RWPE1 (cell line): ENCODE data around the gene DMXL1.

Source experiments
- CTCF ChIA-PET: fragments of 350-600 bp; sonication (Branson Sonifier 250); formaldehyde crosslinking; extraction: SDS; loops from one replicate; lab custom pipeline; 2021; lab: Yijun Ruan, JAX
- POLR2A ChIA-PET: fragments of 400-600 bp; formaldehyde crosslinking; extraction: SDS; loops from one replicate; lab custom pipeline; 2020; ENCODE audit warnings: antibody characterized with exemption; ENCODE audit not compliant: low non-redundant PET; lab: Yijun Ruan, JAX
- DNase-seq: peaks from one replicate; pipeline ENCODE4 v3.0.0; 2012; ENCODE audit warnings: low spot score
- H3K27ac ChIP-seq: fragments of 450-650 bp; 2 replicates; pipeline ENCODE4 v1.5.1; 2017
- TF ChIP-seq, protein P1 (sequence below): fragments of 450-650 bp; conservative IDR thresholded peaks from 2 replicates; pipeline ENCODE4 v1.5.1; 2017; ENCODE audit warnings: low read depth, mild to moderate bottlenecking

The DMXL1 gene

DNA sequence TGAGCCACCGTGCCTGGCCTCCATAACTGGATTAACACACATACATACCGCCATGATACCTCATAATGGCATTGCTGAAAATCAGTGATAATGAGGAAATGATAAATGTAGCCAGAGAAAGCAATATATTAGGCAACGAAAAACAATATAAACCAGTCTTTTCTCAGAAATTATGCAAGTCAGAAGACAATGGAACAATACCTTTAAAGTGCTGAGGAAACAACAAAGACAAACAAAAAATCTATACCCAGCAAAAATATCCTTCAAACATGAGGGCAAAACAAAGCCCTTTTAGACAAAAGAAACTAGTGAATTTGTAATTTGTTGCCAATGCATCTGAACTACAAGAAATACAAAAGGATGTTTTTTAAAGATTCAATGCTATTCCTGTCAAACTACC, 186.7 kb downstream of the DMXL1 start:
- TF ChIP-seq, protein P1, sequence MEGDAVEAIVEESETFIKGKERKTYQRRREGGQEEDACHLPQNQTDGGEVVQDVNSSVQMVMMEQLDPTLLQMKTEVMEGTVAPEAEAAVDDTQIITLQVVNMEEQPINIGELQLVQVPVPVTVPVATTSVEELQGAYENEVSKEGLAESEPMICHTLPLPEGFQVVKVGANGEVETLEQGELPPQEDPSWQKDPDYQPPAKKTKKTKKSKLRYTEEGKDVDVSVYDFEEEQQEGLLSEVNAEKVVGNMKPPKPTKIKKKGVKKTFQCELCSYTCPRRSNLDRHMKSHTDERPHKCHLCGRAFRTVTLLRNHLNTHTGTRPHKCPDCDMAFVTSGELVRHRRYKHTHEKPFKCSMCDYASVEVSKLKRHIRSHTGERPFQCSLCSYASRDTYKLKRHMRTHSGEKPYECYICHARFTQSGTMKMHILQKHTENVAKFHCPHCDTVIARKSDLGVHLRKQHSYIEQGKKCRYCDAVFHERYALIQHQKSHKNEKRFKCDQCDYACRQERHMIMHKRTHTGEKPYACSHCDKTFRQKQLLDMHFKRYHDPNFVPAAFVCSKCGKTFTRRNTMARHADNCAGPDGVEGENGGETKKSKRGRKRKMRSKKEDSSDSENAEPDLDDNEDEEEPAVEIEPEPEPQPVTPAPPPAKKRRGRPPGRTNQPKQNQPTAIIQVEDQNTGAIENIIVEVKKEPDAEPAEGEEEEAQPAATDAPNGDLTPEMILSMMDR, result no peak
- POLR2A ChIA-PET, result no interaction called here
- CTCF ChIA-PET, result interaction anchor here (0.9 kb wide), 1 partner anchor 77 kb away, joined by 3 read pairs; no protein-coding TSS in a partner anchor
- no peak for DNase-seq
- no peak overlapping the region for H3K27ac ChIP-seq

DNA sequence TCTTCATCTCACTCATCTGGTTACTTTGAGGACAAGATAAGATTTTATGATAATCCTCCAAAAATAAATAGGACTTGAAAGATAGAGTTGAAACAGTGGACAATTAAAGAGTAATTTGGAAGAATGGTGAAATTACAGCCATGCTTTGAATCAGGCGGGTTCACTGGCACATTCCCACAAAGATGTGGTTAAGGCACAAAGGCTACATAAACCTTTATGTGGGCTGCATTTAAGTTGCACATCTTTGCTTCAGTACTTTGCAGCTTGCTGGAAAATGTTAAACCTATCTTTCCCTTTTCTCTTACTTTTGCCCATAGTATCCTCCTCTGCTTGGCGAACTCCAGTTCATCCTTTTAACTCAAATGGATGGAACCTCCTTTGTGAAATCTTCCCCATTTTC, 192.8 kb downstream of the DMXL1 start:
- ChIA-PET POLR2A (no interaction called here), CTCF (no interaction called here)
- no peak overlapping the region for H3K27ac ChIP-seq
- no peak for DNase-seq
- TF ChIP-seq, protein P1, result no peak

DNA sequence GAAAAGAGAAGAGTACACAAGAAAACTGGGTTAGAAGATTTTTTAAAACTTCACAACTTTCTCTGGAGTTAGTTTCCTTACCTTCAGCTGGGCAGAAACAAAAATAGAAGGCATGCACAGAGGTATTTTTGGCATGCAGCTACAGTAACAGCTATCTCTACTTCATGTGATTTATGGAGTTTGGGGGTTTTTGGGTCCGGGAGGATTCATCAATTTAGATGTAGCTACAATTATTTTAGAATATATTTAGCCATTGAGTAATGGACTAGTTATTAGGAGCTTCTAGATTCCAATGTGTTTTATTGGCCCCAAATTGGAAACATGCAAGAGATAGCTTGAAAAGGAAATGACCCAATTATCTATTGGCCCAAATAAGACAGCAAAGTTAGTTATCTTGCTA, 193.3 kb downstream of the DMXL1 start:
- CTCF ChIA-PET, result no interaction called here
- POLR2A ChIA-PET, result no interaction called here
- TF ChIP-seq, protein P1, result no peak
- H3K27ac ChIP-seq, result no peak overlapping the region
- no peak for DNase-seq

DNA sequence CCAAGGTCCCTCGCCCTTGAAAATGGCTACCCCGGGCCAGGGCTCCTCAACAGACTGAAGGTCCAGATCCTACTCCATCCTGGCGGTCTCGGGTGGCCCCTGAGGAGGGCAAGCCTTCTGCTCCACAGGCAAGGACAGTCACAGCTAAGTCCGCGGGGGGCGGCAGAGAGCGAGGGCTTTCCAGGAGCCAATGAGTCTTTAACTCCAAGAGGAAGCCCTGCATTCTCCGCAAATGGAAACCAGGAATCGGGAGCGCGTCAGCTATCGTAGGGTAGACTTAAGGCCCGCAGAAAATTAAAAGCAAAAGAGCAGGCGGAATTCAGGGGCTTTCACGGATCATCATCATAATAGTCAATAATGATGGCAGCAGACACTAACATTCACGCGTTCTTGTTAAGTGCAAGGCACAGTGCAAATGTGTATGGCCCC, 197.1 kb downstream of the DMXL1 start:
- H3K27ac ChIP-seq, result peak overlapping the region; percentile 89
- POLR2A ChIA-PET, result interaction anchor here (0.5 to 1.5 kb wide), 6 partner anchors 12 to 193 kb away, joined by 3 to 17 read pairs (median 4); no protein-coding TSS in a partner anchor
- DNase-seq, result peak; percentile 91
- TF ChIP-seq, protein P1, result peak; percentile 60; the same call in 1 of the 2 replicates
- CTCF ChIA-PET, result interaction anchor here (0.6 to 1.1 kb wide), 4 partner anchors 82 to 197 kb away, joined by 3 to 5 read pairs (median 3); partner anchors contain the start of gene TNFAIP8

DNA sequence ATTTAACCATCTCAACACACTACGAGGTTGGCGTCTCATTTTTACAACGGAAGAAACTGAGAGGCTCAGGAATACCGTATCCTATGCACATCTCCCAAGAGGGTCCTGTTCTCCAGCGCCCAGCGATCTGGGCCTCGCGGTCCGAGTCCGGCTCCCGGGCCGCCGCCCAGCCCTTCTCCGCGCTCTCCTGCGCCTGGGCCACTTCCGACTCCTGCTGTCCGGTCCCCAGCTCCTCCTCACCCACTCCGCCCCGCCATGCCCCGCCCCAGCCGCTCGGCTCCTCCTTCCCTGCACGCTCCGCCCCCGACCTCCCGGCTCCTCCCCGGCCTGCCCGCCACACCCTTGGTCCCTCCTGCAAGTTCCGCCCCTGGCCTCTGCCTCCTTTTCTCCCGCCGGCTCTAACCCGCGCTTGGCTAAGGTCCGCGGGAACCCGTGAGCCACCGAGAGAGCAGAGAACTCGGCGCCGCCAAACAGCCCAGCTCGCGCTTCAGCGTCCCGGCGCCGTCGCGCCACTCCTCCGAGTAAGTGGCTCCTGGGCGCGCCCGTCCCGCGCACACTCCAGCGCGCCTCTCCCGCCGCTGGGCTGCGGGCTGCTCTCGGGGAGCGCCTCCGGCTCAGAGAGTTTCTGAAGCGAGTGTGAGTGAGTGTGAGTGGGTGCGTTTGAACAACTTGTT, 197.6 kb downstream of the DMXL1 start:
- POLR2A ChIA-PET, result interaction anchor here (0.5 to 1.5 kb wide), 6 partner anchors 12 to 193 kb away, joined by 3 to 17 read pairs (median 4); no protein-coding TSS in a partner anchor
- CTCF ChIA-PET, result interaction anchor here (0.6 to 1.1 kb wide), 3 partner anchors 83 to 281 kb away, joined by 3 read pairs; partner anchors contain the start of gene TNFAIP8

More for the DNA sequence above, 197.6 kb downstream of the DMXL1 start:
- peak overlapping the region; percentile 89 for H3K27ac ChIP-seq
- TF ChIP-seq, protein P1, result no peak
- peak; percentile 98 for DNase-seq
